ENCODE results near the gene MYO9B.

DNA sequence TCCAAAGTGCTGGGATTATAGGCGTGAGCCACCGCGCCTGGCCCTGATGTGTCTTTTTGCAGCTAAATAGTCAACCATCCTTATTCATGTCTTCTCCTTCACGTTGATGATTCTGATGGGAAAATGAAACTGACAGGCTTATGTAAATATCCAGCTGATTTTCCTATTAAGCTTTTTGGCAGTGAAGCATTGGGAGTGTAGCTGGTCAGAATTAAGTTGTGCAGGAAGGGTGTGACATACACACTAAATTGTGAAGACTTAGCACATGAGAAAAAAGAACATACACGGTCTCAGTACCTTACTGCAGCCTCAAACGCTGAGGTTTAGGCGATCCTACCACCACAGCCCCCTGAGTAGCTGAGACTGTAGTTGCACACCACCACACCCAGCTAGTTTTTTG is 89.1 kb downstream of the MYO9B start:
- TF ChIP-seq, protein P1, sequence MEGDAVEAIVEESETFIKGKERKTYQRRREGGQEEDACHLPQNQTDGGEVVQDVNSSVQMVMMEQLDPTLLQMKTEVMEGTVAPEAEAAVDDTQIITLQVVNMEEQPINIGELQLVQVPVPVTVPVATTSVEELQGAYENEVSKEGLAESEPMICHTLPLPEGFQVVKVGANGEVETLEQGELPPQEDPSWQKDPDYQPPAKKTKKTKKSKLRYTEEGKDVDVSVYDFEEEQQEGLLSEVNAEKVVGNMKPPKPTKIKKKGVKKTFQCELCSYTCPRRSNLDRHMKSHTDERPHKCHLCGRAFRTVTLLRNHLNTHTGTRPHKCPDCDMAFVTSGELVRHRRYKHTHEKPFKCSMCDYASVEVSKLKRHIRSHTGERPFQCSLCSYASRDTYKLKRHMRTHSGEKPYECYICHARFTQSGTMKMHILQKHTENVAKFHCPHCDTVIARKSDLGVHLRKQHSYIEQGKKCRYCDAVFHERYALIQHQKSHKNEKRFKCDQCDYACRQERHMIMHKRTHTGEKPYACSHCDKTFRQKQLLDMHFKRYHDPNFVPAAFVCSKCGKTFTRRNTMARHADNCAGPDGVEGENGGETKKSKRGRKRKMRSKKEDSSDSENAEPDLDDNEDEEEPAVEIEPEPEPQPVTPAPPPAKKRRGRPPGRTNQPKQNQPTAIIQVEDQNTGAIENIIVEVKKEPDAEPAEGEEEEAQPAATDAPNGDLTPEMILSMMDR (IDR thresholded peaks at IDR 0.05 in 8 of 11, conservative IDR thresholded peaks at IDR 0.05 in 3 of 11), result no peak
- TF ChIP-seq POLR2AphosphoS5 (IDR thresholded peaks at IDR 0.05), result no peak

Data from spleen (tissue), 7 donors.